ENCODE results near the gene ADGRG2.

Gene ADGRG2

DNA sequence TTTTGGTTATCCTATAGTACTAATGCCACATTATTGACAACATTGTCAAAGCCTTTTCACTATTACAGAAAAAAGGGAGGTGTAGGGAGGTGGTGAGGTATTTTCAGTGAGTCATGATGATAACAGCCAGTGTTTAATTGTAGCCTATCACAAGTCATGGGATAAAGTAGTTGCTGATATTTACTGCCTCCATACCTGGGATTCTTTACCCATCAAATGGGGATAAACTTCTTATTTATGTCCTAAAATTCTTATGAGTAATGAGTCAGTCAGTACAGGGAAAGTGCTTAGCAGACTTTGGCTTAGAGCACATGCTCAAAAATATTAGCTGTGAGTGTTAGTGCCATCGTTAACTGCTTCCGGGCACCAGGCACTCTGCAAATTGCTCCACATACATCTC lies 25.7 kb downstream of the ADGRG2 start:
- no peaks in the 10 kb centered on the region for H3K4me1 ChIP-seq (ENCODE audit: control insufficient read depth, insufficient read depth, low read length)
- CTCF ChIA-PET = interaction anchor here (0.7 kb wide), 2 partner anchors 247 to 889 kb away, joined by 3 to 4 read pairs; no protein-coding TSS in a partner anchor
- POLR2A ChIA-PET = no interaction called here
- no peak for TF ChIP-seq ZNF623 (tag by site-specific recombination; IDR thresholded peaks at IDR 0.05)
- no peak for TF ChIP-seq ZNF324 (tag by site-specific recombination; IDR thresholded peaks at IDR 0.05)
- H3K9me3 ChIP-seq (ENCODE audit: control insufficient read depth, insufficient read depth, low read depth, low read length) = no peaks in the 10 kb centered on the region
- H3K36me3 ChIP-seq (ENCODE audit: control insufficient read depth in 2 of 2, insufficient read depth in 1 of 2, low read length in 2 of 2) = no peaks in the 10 kb centered on the region
- no peak overlapping the region for H3K27ac ChIP-seq (ENCODE audit: extremely low read depth, low read depth, low read length)
- no peak overlapping the region for H3K4me3 ChIP-seq (ENCODE audit: low read depth, low read length)

DNA sequence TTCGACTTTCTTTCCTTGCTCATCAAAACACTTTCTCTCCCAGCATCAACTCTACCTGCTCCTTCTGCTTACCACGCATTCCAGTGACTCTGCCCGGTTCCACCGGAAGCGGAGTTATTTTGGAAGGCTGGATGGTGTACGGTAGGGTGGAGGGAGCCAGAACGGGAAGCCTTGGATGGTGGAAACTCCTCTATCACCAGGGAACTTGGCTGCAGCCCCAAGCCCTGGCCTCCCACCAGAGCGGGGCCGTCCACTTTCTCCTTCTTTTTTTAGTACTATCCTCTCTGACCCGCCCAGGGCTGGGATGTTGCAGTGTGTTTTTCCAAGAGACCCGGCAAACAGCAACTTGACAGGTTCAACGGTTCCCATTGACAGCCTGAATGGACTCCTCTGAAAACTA lies 27.6 kb downstream of the ADGRG2 start:
- H3K4me3 ChIP-seq (ENCODE audit: low read depth, low read length) = no peak overlapping the region
- POLR2A ChIA-PET = no interaction called here

DNA sequence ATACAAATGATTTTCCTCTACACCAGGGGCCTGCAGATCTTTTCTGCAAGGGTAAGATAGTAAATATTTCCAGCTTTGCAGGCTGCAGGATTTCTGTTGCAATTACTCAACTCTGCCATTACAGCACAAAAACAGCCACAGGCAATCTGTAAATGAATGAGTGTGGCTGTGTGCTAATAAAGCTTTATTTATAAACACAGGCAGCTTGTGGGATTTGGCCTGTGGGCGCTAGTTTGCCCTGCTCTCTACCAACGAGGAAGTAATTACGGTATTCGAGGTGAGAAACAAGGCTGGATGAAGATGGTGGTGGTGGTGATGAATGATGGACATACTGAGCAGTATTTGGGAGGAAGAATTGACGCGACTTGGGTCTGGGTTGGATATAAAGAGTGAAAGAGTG lies 30.7 kb downstream of the ADGRG2 start:
- Histone ChIP-seq H3K4me3 (ENCODE audit: low read depth, low read length) (no peak overlapping the region), H3K9me3 (ENCODE audit: control insufficient read depth, insufficient read depth, low read depth, low read length) (no peaks in the 10 kb centered on the region), H3K4me1 (ENCODE audit: control insufficient read depth, insufficient read depth, low read length) (no peaks in the 10 kb centered on the region), H3K36me3 (ENCODE audit: control insufficient read depth in 2 of 2, insufficient read depth in 1 of 2, low read length in 2 of 2) (no peaks in the 10 kb centered on the region), H3K27ac (ENCODE audit: extremely low read depth, low read depth, low read length) (no peak overlapping the region)
- ChIA-PET POLR2A (interaction anchor here (0.7 kb wide), 1 partner anchor 28 kb away, joined by 5 read pairs; no protein-coding TSS in a partner anchor), CTCF (interaction anchor here (0.6 to 1.1 kb wide), 2 partner anchors 9 to 205 kb away, joined by 3 read pairs; no protein-coding TSS in a partner anchor)
- no peak for TF ChIP-seq ZNF121 (tag by site-specific recombination; IDR thresholded peaks at IDR 0.05)
- TF ChIP-seq ZBTB26 (tag by site-specific recombination; optimal IDR thresholded peaks at IDR 0.05) = no peak
- TF ChIP-seq ZBTB8A (tag by site-specific recombination; IDR thresholded peaks at IDR 0.05) = no peak
- TF ChIP-seq ZNF214 (tag by site-specific recombination; IDR thresholded peaks at IDR 0.05; ENCODE audit: borderline replicate concordance) = no peak
- no peak for TF ChIP-seq ZNF558 (tag by site-specific recombination; IDR thresholded peaks at IDR 0.05)
- no peak for TF ChIP-seq ZNF560 (tag by site-specific recombination; IDR thresholded peaks at IDR 0.05; ENCODE audit: borderline replicate concordance)
- no peak for TF ChIP-seq ZNF280C (tag by site-specific recombination; IDR thresholded peaks at IDR 0.05)
- TF ChIP-seq ZNF239 (tag by site-specific recombination; IDR thresholded peaks at IDR 0.05) = no peak

More for the DNA sequence above, 27.6 kb downstream of the ADGRG2 start:
- Histone ChIP-seq H3K9me3 (ENCODE audit: control insufficient read depth, insufficient read depth, low read depth, low read length) (no peaks in the 10 kb centered on the region), H3K4me1 (ENCODE audit: control insufficient read depth, insufficient read depth, low read length) (no peaks in the 10 kb centered on the region), H3K36me3 (ENCODE audit: control insufficient read depth in 2 of 2, insufficient read depth in 1 of 2, low read length in 2 of 2) (no peaks in the 10 kb centered on the region), H3K27ac (ENCODE audit: extremely low read depth, low read depth, low read length) (no peak overlapping the region)
- TF ChIP-seq ZNF324 (tag by site-specific recombination; IDR thresholded peaks at IDR 0.05) (no peak), ZNF658 (tag by site-specific recombination; IDR thresholded peaks at IDR 0.05) (no peak), ZNF639 (tag by site-specific recombination; IDR thresholded peaks at IDR 0.05) (no peak), HOXD13 (CRISPR knock-in tag; IDR thresholded peaks at IDR 0.05; ENCODE audit: borderline replicate concordance) (no peak), ZSCAN16 (tag by site-specific recombination; IDR thresholded peaks at IDR 0.05) (no peak), ZBTB48 (tag by site-specific recombination; IDR thresholded peaks at IDR 0.05) (no peak), ZBTB1 (tag by site-specific recombination; IDR thresholded peaks at IDR 0.05) (no peak), ZNF791 (tag by site-specific recombination; IDR thresholded peaks at IDR 0.05) (no peak), ZNF211 (tag by site-specific recombination; IDR thresholded peaks at IDR 0.05; ENCODE audit: low read depth) (no peak), IKZF3 (tag by site-specific recombination; IDR thresholded peaks at IDR 0.05) (no peak), KLF1 (tag by site-specific recombination; IDR thresholded peaks at IDR 0.05) (no peak), ZBTB49 (tag by site-specific recombination; IDR thresholded peaks at IDR 0.05; ENCODE audit: low read depth) (no peak)
- TF ChIP-seq, protein P1, sequence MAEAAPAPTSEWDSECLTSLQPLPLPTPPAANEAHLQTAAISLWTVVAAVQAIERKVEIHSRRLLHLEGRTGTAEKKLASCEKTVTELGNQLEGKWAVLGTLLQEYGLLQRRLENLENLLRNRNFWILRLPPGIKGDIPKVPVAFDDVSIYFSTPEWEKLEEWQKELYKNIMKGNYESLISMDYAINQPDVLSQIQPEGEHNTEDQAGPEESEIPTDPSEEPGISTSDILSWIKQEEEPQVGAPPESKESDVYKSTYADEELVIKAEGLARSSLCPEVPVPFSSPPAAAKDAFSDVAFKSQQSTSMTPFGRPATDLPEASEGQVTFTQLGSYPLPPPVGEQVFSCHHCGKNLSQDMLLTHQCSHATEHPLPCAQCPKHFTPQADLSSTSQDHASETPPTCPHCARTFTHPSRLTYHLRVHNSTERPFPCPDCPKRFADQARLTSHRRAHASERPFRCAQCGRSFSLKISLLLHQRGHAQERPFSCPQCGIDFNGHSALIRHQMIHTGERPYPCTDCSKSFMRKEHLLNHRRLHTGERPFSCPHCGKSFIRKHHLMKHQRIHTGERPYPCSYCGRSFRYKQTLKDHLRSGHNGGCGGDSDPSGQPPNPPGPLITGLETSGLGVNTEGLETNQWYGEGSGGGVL (tag by site-specific recombination; IDR thresholded peaks at IDR 0.05) = no peak
- CTCF ChIA-PET = no interaction called here

Data from HEK293 (cell line).